Spleen (tissue), 7 donors: ENCODE results near the gene DNHD1.

ENCODE experiments used
- CTCF ChIP-seq, 11 experiments: fragments of 200-600 bp in 7 of 11; fragments of 450-650 bp in 4 of 11; sonication (generic) in 4 of 11; IDR thresholded peaks in 8 of 11; conservative IDR thresholded peaks in 3 of 11; 1 replicate in 7 of 11; 2 replicates in 4 of 11; pipeline versions ENCODE4 v1.4.0 to v1.8.0; 2016 to 2021; ENCODE audit warnings: antibody characterized with exemption in 11 of 11, inconsistent platforms in 4 of 11, mild to moderate bottlenecking in 1 of 11
- POLR2A ChIP-seq, 3 donors: fragments of 450-650 bp; IDR thresholded peaks; one replicate each; pipeline ENCODE4 v1.5.1; 2017; ENCODE audit warnings: antibody characterized with exemption in 3 of 3, mild to moderate bottlenecking in 1 of 3
- POLR2AphosphoS5 ChIP-seq, 3 donors: sonication (generic); formaldehyde crosslinking; IDR thresholded peaks; one replicate each; pipeline ENCODE4 v1.5.1; 2017; ENCODE audit warnings: antibody characterized with exemption in 3 of 3
- donor health status: DM: no; HTN: no; CAD: no; lungs with moderate emphysema.
- donor health status: DM: no; HTN: no; CAD: no.
- donor health status: DM: no; HTN: no; CAD: no.

- TF ChIP-seq CTCF (IDR thresholded peaks at IDR 0.05 in 8 of 11, conservative IDR thresholded peaks at IDR 0.05 in 3 of 11) (no peak), POLR2A (IDR thresholded peaks at IDR 0.05) (no peak), POLR2AphosphoS5 (IDR thresholded peaks at IDR 0.05) (peak in 1 of 3 donors; percentile 25)
Observed at GRCh38 chr11:6497069-6497839, at the start of gene DNHD1.
